MM.1S (cell line): ENCODE data around the gene MDFI.

ENCODE experiments used
- DNase-seq: peaks from one replicate; pipeline ENCODE4 v3.0.0-alpha.2; 2015
- H2AFZ ChIP-seq: fragments of 300-600 bp; sonication (generic); 2 replicates; pipeline ENCODE4 v1.6.0; 2016; ENCODE audit warnings: antibody characterized with exemption, low read length
- H3F3A ChIP-seq: fragments of 300-600 bp; sonication (generic); 2 replicates; pipeline ENCODE4 v1.6.1; 2016; ENCODE audit warnings: mild to moderate bottlenecking, antibody characterized with exemption, low read length, moderate library complexity, mixed read lengths; ENCODE audit not compliant: insufficient read depth
- H3K27ac ChIP-seq: fragments of 300-600 bp; sonication (generic); 2 replicates; pipeline ENCODE4 v1.5.1; 2016; ENCODE audit warnings: mild to moderate bottlenecking, low read length
- H3K27me3 ChIP-seq: fragments of 300-600 bp; sonication (generic); replicated peaks from 2 replicates; pipeline ENCODE4 v1.6.0; 2016; ENCODE audit warnings: low read length; ENCODE audit not compliant: insufficient read depth
- H3K36me3 ChIP-seq: fragments of 300-600 bp; sonication (generic); replicated peaks from 2 replicates; pipeline ENCODE4 v1.6.1; 2016; ENCODE audit warnings: mild to moderate bottlenecking, low read length, mixed read lengths; ENCODE audit not compliant: insufficient read depth
- H3K4me1 ChIP-seq: fragments of 300-600 bp; sonication (generic); 2 replicates; pipeline ENCODE4 v1.6.1; 2016; ENCODE audit warnings: low read length, mixed read lengths
- H3K4me2 ChIP-seq: fragments of 300-600 bp; sonication (generic); 2 replicates; pipeline ENCODE4 v1.6.0; 2016; ENCODE audit warnings: low read depth, low read length
- H3K4me3 ChIP-seq: fragments of 300-600 bp; sonication (generic); 2 replicates; pipeline ENCODE4 v1.5.1; 2016; ENCODE audit warnings: low read length, mixed read lengths
- H3K79me2 ChIP-seq: fragments of 300-600 bp; sonication (generic); 2 replicates; pipeline ENCODE4 v1.6.1; 2016; ENCODE audit warnings: mixed run types, low read length, mixed read lengths
- H3K9ac ChIP-seq: fragments of 300-600 bp; sonication (generic); 2 replicates; pipeline ENCODE4 v1.6.1; 2016; ENCODE audit warnings: low read length, mixed read lengths
- H3K9me2 ChIP-seq: fragments of 300-600 bp; sonication (generic); replicated peaks from 2 replicates; pipeline ENCODE4 v1.6.1; 2016; ENCODE audit warnings: mild to moderate bottlenecking, low read length, mixed read lengths; ENCODE audit not compliant: insufficient read depth
- H3K9me3 ChIP-seq: fragments of 300-600 bp; sonication (generic); replicated peaks from 2 replicates; pipeline ENCODE4 v1.6.1; 2016; ENCODE audit warnings: mild to moderate bottlenecking, low read length, mixed read lengths; ENCODE audit not compliant: insufficient read depth
- H4K20me1 ChIP-seq: fragments of 300-600 bp; sonication (generic); 2 replicates; pipeline ENCODE4 v1.6.1; 2016; ENCODE audit warnings: mild to moderate bottlenecking, low read length, moderate library complexity, mixed read lengths; ENCODE audit not compliant: insufficient read depth
- CTCF ChIP-seq: fragments of 300-600 bp; sonication (generic); IDR thresholded peaks from 2 replicates; pipeline ENCODE4 v1.5.1; 2016; ENCODE audit warnings: antibody characterized with exemption, low read length, mixed read lengths
- EZH2 ChIP-seq: fragments of 300-600 bp; sonication (generic); optimal IDR thresholded peaks from 2 replicates; pipeline ENCODE3; 2017; ENCODE audit warnings: low read depth, mild to moderate bottlenecking, antibody characterized with exemption, low read length, mixed read lengths
- EZH2phosphoT487 ChIP-seq: fragments of 300-600 bp; sonication (generic); IDR thresholded peaks from 2 replicates; pipeline ENCODE4 v1.6.1; 2018; ENCODE audit warnings: antibody characterized with exemption, low read length

The MDFI gene

GRCh38 chr6:41668968-41669367 is 30.7 kb downstream of the MDFI start:
- Histone ChIP-seq H3K4me3 (no peak overlapping the region), H3K4me1 (no peaks in the 10 kb centered on the region), H3K9me3 (no peaks in the 10 kb centered on the region), H3K27ac (no peak overlapping the region), H3K79me2 (no peaks in the 10 kb centered on the region), H3K9ac (no peak overlapping the region), H3K36me3 (no peaks in the 10 kb centered on the region), H2AFZ (no peak overlapping the region), H4K20me1 (no peaks in the 10 kb centered on the region), H3K9me2 (no peaks in the 10 kb centered on the region), H3K27me3 (peaks cover 68% of the 10 kb centered on the region), H3F3A (no peaks in the 10 kb centered on the region), H3K4me2 (no peak overlapping the region)
- no peak for DNase-seq
- TF ChIP-seq CTCF (no peak), EZH2 (no peak), EZH2phosphoT487 (no peak)

GRCh38 chr6:41670703-41671360 is 32.6 kb downstream of the MDFI start:
- Histone ChIP-seq H3K4me1 (no peaks in the 10 kb centered on the region), H2AFZ (no peak overlapping the region), H4K20me1 (no peaks in the 10 kb centered on the region), H3K9me2 (no peaks in the 10 kb centered on the region), H3K27ac (no peak overlapping the region), H3K36me3 (no peaks in the 10 kb centered on the region), H3K9me3 (no peaks in the 10 kb centered on the region), H3K27me3 (peaks cover 61% of the 10 kb centered on the region), H3K4me2 (no peak overlapping the region), H3K79me2 (no peaks in the 10 kb centered on the region), H3K9ac (no peak overlapping the region), H3F3A (no peaks in the 10 kb centered on the region), H3K4me3 (no peak overlapping the region)
- no peak for DNase-seq
- TF ChIP-seq CTCF (no peak), EZH2phosphoT487 (no peak), EZH2 (no peak)

- Histone ChIP-seq H3K9ac (no peak overlapping the region), H2AFZ (no peak overlapping the region), H3K4me3 (no peak overlapping the region), H3K27ac (no peak overlapping the region), H3K79me2 (no peaks in the 10 kb centered on the region), H3F3A (no peaks in the 10 kb centered on the region), H3K36me3 (no peaks in the 10 kb centered on the region), H3K4me2 (no peak overlapping the region), H3K4me1 (no peaks in the 10 kb centered on the region), H3K27me3 (peaks cover 60% of the 10 kb centered on the region), H3K9me2 (no peaks in the 10 kb centered on the region), H4K20me1 (no peaks in the 10 kb centered on the region), H3K9me3 (no peaks in the 10 kb centered on the region)
- TF ChIP-seq EZH2phosphoT487 = no peak
- TF ChIP-seq CTCF = no peak
- TF ChIP-seq EZH2 = no peak
- no peak for DNase-seq
Measured at GRCh38 chr6:41671376-41671775, 33.1 kb downstream of the MDFI start.
